GM21723 (cell line): ENCODE measurements around the gene TMEM185A.
"Not testable (repeated sequence)": the region's sequence is repeated elsewhere in the genome, so short reads cannot be mapped to it uniquely, and the experiment has no call there.

ENCODE experiments used
- ATAC-seq: cut with Tn5 transposase; IDR thresholded peaks from one replicate; pipeline ENCODE4 v1.9.1; 2021; ENCODE audit warnings: mild to moderate bottlenecking, moderate library complexity; ENCODE audit not compliant: unreplicated experiment

Gene TMEM185A

DNA sequence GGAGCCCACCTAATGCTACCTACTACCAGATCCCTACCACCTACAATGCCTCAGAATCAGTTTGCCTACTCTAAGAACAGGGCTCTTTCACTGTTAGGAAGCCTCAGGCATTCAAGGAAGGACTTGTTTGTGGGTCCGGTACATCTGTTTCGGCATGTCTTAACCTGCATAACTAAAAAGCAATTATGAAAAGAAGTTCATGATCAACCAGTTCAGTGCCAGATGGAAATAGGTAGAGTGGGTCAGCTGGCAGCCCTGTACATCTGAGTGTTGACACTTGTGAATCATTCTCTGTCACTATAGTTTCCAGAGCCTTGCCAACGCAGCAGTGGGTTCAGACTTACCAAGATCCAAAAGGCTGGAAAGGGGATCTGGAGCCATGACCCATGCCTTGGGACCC, 3.3 kb downstream of the TMEM185A start:
- no peak for ATAC-seq

GRCh38 chrX:149626829-149627228, 4.8 kb downstream of the TMEM185A start:
- not testable (repeated sequence) for ATAC-seq

DNA sequence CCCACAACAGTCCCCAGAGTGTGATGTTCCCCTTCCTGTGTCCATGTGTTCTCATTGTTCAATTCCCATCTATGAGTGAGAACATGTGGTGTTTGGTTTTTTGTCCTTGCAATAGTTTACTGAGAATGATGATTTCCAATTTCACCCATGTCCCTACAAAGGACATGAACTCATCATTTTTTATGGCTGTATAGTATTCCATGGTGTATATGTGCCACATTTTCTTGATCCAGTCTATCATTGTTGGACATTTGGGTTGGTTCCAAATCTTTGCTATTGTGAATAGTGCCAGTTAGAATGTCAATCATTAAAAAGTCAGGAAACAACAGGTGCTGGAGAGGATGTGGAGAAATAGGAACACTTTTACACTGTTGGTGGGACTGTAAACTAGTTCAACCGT, 11.9 kb downstream of the TMEM185A start:
- not testable (repeated sequence) for ATAC-seq

DNA sequence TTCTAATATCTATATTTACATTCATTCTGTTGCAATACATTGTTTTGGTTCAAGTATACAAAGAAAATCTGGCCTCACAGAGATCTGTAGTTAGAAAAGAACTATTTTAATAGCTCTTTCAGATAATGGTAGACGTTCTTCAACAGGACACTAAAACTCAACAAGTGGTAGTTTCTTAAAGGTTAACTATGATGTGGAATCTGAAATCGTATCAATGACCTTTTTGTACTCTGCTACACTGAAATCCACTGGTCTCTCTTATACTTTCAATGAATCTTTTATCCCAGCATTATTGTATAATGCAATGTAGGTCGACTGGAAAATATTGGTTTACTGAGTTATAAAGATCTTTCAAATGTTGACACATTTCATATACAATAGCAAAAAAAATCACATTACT, 12.7 kb downstream of the TMEM185A start:
- ATAC-seq: no peak

GRCh38 chrX:149611623-149612175, 19.9 kb downstream of the TMEM185A start:
- ATAC-seq: no peak

- no peak for ATAC-seq
These were observed 21.1 kb downstream of the TMEM185A start for GRCh38 chrX:149610511-149610910.

- ATAC-seq: no peak
These were observed 23.9 kb downstream of the TMEM185A start for GRCh38 chrX:149607699-149608098.

- ATAC-seq: not testable (repeated sequence)
These were observed 26.2 kb downstream of the TMEM185A start for GRCh38 chrX:149605248-149605885.

DNA sequence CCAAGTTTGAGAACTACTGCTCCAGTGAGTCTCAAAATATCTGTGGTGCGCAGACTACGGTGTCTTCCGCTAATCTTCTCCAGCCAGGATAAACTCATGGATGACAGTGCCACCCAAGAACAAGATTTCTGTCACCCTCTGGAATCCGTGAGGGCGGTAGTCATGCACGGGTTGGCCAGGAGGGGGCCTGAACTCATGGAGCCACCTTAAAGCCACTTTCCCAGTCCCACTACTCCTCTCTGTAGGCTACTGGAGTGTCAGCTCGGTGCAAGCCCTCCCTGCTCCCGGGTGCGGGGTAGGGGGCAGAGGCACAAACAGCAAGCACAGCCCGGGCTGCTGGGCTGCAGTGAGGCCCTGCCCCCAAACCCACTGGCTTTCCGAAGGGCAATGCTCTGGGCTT, 33.0 kb downstream of the TMEM185A start:
- not testable (repeated sequence) for ATAC-seq

DNA sequence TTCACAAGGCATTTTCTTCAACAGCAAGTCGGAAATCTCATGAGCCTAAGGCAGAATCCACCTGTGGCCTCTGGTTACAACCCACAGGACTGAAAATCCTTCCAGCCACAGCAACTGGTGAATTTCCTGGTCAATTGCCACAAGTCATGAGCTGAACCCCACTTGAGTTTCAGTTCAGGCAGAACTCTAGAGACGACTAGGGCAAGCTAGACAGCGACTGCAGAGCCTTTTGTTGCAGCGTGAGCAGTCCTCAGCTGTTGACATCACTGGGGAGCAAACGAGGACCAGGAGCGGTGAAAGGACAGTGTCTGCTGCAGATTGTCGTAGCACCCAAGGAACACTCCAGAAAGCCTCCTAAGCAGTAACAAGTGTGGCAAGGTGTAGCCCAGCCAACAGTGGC, 35.6 kb downstream of the TMEM185A start:
- ATAC-seq: not testable (repeated sequence)

GRCh38 chrX:149595214-149595613, 36.4 kb downstream of the TMEM185A start, which contains the start of gene HSFX2:
TSS of gene HSFX2 (minus strand) at chrX:149595314. CDS start at chrX:149594700, 614 bp downstream.
- not testable (repeated sequence) for ATAC-seq

GRCh38 chrX:149590993-149591392, 40.6 kb downstream of the TMEM185A start:
- ATAC-seq: not testable (repeated sequence)

DNA sequence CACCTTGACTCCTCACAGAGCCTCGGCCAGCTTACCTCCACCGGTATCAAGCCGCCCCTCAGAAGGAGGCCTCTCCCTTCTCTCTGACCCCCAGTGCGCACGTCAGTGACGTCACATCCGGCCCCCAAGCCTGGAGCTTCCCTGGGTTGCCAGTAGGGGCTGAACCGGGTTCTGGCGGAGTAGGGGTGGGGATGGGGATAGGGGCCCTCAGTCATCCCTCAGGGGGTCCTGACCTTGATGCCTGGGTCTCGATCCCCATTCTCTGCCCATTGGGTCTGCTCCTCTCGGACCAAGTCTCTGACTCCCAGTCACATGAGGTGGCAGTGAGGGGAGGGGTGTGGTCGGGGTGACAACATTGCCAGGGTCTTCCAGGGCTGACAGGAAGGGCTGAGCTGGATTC, 44.2 kb downstream of the TMEM185A start, which contains the start of gene MAGEA9B:
Gene MAGEA9B, minus strand, starts transcription at position 101 of the 400 bp plus-strand sequence. CDS start 4,280 bp downstream, outside the sequence.
- ATAC-seq: not testable (repeated sequence)

- not testable (repeated sequence) for ATAC-seq
These were observed 46.0 kb downstream of the TMEM185A start for GRCh38 chrX:149585631-149586030.

DNA sequence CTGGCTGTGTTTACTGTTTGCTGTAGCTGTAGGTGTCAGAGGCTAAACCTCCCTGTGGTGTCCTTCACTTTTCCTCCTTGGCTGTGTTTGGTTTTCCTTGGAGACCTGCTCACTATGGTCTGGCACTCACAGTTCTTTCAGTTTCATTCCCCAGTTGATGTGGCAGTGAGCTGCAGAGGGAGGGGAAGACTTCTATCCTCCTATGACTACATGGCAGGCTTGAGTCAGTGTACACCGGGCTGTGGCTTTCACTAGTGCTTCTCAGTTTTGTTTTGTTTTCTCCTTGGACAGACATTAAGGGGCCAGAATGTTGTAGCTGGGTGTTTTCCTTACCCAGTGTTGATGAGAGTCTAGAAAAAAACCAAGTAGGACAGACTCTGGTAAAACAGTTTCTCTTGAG, 58.1 kb downstream of the TMEM185A start:
- ATAC-seq: peak; percentile 100

GRCh38 chrX:149572743-149573142, 58.8 kb downstream of the TMEM185A start:
- no peak for ATAC-seq

GRCh38 chrX:149571770-149572169, 59.8 kb downstream of the TMEM185A start:
- ATAC-seq: no peak

DNA sequence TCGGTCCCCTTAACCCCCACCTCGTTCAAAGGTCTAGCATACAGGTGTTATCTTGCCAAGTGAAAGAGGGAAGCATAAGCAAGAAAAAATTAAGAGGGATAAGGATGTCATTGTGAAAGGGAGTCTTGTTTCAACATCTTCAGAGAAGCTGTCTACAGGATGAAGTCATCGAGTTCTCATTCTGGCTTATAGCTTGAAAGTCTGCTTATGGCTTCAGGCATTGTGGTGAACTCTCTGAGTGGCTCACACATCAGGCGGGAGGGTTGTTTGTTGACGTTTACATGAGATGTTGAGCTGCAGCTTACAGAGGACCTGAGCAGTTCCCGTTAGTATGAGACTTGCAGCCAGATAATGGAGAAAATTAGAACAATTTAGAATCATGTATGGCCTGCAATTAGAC, 60.9 kb downstream of the TMEM185A start:
- no peak for ATAC-seq

GRCh38 chrX:149569770-149570169, 61.8 kb downstream of the TMEM185A start:
- no peak for ATAC-seq

- ATAC-seq: no peak
These were observed 62.8 kb downstream of the TMEM185A start for GRCh38 chrX:149568701-149569296.

DNA sequence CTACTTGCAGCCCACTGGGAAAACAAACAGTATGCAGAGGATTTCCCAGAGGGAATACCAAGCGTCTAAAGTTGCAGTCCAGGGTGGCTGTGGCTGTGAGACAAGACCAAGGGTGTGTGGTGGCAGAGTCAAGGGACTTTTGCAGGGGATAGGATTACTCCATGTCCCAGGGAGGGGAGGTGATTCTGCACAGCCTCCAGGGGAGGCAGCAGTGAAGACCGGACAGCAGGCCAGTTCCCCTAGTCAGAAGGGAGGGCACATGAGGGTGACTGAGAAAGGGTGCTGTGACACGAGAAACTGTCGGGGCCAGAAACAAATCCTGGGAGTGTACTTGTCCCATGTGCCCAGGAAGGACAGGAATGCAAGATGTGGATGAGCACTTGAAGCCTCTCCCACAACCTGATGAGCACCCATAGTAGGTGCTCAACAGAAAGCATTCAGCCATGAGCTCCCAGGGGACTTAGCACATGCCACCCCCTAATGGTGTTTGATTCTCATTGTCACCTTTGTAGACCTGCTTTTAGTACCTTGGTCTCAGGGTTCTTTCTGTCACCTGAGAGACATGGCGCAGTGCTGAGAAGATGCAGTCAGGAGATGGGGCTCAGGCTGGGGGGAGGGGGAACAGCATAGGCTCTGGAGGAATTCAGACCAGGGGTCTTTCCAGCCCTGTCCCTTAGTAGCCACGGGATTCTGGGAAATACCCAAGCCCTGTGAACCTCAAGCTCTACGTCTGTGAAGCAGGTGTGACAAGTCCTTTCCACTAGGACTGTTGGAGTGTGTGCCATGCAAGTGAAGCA, 63.8 kb downstream of the TMEM185A start:
- no peak for ATAC-seq
